HG03095 (cell line): ENCODE measurements around the gene SCGB3A1.

Experiments
- ATAC-seq: cut with Tn5 transposase; IDR thresholded peaks from one replicate; pipeline ENCODE4 v1.9.1; 2021; ENCODE audit warnings: moderate library complexity; ENCODE audit not compliant: unreplicated experiment

SCGB3A1 gene

DNA sequence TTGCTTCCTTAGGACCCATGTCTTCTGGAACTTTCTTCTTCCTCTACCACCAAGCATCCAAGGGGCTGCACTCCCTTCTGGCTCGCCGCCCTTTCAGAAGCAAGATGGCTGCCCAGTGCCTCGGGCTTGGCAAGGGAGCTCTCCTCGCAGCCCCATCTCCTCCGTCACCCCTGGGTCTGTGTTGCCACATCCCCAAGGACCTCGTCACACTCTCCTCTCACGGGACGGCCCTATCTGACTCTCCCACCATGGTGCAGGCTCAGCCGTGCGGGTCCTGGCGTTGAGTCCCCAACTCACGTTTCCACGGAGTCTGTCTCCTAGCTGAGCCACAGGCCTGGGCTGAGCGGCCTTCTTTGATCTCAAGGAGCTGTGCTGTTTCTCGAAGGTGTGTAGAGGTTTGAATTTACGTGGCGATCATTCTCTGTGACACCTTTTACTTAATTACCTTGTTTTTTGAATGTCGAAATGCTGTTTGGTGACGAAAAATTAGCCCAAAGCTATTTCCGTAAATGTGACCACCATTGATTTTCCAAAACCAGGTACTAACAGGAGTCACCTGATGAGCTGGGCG lies 15.0 kb upstream of the SCGB3A1 start:
- ATAC-seq, result no peak

DNA sequence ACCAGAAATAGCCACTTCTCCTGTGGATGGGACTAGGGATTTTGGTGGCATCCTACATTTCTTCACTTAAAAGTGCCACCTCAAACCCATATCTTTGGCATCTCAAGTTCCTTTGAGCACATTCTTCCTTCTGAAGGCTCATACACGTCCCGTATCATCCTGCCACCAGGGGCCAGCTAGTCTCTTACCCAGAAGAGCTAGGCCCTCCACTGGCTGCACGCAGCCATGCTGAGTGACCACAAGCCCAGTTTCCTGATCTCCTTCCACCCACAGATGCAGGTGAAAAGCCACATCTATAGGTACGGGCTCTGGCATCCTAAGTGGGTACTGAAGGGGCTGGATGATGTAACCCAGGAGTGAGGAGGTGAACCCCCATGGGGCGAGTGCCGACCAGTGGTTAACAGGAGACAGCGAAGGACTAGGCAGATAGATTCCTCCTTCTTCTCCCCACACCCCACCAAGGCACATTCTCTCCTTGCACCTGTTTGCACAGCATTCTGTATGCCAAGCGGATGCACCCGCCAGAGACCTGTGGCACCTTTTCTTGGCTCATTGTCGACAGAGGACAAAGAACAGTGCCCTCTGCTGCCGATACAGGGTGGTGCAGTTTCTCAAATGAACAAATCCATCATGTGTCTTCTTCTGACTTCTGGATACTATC lies 14.4 kb upstream of the SCGB3A1 start:
- ATAC-seq, result no peak

DNA sequence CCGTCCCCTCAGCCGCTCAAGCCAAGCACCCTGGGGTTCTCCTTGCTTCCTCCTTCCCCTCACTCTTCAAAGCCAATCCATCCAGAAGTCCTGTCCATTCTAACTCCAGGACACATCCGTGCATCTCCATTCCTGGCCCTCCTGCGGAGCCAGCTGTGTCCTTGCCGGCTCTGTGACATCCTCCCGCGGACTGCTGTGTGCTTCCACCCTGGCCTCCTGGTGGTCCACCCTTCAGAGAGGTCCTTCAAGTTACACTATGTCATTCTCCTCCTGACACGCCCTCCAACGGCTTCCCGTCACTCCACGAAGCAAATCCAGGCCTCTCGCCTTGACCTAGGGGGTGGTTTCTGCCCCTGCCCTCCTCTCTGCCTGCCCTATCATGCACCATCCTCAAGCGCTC lies 13.0 kb upstream of the SCGB3A1 start:
- ATAC-seq, result no peak

- ATAC-seq, result no peak
Measured at GRCh38 chr5:180603076-180603594, 11.8 kb upstream of the SCGB3A1 start.

DNA sequence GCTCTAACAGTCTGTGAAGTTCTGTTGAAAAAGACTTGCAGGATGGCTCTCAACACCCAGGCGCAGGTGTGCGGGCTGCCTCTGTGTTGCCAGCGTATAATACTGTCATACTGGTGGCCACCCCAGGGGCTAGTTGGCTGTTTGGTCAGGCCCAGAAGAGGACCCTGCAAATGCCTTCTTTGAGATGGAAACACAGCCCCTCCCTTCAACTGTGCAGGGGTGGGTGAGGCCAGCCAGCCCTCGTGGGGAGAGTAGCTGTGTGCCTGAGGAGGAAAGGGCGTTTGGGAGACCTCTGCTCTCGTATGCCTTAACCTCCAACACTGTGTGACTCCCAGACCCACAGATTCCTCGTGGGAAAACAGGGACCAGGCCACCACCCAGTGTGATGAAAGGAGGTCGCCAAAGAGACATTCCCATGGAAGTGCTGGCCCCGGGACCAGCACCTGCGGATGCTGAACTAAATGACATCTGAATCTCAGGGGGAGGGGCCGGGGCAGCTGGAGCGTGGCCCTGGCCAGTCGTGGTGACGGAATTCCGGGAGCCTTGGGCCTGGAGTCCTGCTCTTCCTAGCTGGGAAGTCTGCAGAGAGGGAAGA lies 11.3 kb upstream of the SCGB3A1 start:
- no peak for ATAC-seq

DNA sequence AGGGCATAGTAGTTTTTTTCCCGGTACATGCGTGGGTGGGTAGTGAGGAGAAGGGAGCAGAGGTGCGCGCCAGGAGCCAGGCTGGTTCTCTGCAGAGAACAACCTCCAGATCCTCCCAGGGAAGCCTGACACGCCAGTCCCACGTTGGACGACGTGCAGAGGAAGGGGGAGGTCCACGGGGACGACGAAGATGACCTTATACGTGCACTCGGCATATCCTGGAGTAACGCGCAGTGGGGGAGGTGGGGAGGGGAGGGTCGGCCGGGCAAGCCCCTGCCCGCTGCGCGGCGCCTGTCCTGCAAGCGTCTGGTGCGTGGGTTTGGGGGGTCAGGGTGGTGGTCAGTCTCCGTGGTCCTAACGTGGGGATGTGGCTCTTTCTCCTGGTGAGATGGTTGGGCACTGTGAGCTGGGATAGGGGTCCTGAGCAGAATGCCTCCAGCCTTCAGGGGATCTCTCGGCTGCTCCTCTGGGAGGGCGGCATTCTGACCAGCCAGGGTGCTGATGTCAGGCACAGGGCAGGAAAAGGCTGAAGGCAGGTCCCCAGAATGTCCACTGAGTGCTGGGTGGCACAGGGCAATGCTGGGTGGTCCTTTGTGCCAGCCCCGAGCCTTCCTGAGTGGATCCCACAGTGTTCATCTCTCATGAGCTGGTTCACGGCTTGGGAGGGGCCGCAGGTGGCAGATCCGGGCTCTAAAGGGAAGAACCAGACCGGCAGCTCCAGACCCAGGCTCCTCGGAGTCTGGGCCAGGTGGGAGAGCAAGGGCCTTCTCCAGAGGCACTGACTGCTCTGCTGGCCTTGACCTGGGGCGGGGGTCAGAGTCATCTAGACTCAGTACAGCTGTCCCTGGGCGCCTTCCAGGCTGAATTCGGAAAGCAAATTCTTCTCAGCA lies 10.5 kb upstream of the SCGB3A1 start:
- no peak for ATAC-seq

DNA sequence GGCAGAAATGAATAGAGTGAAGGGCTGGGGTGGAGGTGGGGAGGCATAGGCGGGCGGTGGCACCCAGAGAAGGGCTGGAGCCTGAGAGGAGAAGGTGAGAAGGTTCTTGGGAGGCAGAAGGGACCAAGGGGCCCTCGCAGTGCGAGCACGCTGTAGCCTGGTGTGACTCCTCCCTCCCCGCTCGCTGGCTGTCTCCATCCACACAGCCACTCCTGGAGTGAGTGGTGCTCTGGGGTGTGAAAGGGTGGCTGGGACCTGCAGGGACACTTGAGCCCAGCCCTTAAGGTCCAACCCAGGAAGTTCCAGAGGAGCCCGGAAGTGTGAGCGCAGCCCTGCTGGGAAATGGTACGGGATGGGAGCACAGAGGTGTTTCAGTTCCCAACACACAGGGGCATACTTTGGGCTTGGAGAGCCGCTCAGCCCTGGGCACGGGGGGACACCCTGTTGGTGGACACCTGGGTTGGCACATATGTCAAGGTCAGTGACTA lies 9.3 kb upstream of the SCGB3A1 start:
- no peak for ATAC-seq

DNA sequence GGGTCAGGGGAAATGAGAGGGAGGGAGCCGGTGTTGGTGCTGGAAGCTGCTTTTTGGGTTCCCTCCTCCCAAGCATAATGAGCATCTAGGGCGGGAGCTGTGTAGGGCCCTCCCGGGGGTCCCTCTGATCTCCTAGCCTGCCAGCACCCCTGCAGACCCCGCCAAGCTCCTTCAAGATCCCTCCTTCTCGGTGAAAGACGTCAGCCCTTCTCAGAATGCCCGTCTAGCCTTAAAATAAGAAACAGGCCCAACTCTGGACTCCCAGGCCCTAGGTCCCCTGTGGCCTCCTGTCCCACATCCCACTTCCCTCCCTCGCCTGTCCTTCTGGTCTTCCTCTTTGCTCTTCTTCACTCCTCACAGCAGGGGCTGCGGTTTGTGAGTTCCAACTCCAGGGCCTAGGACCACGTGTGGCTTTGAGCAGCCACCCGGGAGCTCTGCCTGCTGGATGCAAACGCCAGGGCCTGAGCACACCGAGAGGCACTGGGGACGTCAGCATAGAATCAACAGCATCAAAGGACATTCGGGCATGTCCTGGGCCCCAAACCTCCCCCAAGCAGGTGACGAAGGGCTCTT lies 8.8 kb upstream of the SCGB3A1 start:
- ATAC-seq, result no peak

- no peak for ATAC-seq
Measured at GRCh38 chr5:180599590-180599914, 8.3 kb upstream of the SCGB3A1 start.

- ATAC-seq, result no peak
Measured at GRCh38 chr5:180598797-180599589, 7.7 kb upstream of the SCGB3A1 start.

- ATAC-seq, result no peak
Measured at GRCh38 chr5:180598316-180598701, 7.0 kb upstream of the SCGB3A1 start.

DNA sequence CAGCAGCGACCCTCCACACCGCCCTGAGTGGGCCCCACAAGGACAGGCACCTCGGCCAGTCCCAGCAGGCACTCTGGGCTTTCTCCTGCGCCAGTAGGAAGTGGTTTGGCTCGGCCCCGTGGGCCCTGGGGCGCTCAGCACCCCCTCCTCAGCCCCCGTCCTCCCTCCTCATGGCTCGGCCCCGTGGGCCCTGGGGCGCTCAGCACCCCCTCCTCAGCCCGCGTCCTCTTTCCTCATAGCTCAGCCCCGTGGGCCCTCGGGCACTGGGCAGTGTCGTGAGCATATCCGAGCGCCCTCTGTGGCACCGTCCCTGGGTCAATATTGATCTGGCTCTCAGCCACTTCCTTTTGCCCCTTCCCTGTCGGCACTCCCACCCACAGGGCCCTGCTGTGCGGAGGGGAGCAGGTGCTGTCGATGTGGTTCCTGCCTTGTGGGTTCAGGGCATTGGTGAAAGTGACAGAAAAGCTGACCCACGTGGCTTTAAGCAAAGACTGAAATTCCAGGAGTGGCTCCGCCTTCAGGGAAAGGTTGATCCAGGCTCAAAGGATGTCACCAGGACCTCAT lies 5.5 kb upstream of the SCGB3A1 start:
- no peak for ATAC-seq

DNA sequence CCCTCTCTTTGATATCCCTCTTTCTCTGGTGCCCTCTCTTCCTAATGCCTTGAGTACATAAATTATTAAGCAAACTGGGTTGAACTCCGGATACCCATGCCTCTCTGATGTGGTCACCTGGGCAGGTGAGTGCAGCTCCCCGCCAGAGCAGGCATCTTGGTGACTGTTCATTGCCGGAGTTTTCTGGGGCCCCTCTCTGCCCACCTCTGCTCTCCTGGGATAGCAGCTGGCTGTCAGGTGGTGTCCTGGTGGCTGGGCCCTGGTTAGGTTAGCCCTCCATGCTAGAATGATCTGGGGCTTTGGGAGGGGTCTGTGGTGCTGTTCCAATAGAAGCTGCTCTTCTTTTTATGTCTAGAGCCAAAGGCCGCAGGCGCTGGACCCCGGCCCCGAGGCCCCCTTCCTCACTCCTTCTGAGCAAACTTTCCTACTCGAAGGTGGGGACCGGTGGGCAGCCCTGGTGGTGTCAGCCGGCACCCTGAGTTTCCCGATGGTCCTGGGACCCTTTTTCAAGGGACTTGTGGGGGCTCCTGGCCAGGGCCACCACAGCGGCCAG lies 4.9 kb upstream of the SCGB3A1 start:
- ATAC-seq, result no peak

GRCh38 chr5:180595381-180596114 lies 4.2 kb upstream of the SCGB3A1 start:
- ATAC-seq, result no peak

GRCh38 chr5:180595046-180595379 lies 3.7 kb upstream of the SCGB3A1 start:
- no peak for ATAC-seq

- no peak for ATAC-seq
Measured at GRCh38 chr5:180594311-180595045, 3.2 kb upstream of the SCGB3A1 start.

- ATAC-seq, result no peak
Measured at GRCh38 chr5:180593446-180594206, 2.3 kb upstream of the SCGB3A1 start.

DNA sequence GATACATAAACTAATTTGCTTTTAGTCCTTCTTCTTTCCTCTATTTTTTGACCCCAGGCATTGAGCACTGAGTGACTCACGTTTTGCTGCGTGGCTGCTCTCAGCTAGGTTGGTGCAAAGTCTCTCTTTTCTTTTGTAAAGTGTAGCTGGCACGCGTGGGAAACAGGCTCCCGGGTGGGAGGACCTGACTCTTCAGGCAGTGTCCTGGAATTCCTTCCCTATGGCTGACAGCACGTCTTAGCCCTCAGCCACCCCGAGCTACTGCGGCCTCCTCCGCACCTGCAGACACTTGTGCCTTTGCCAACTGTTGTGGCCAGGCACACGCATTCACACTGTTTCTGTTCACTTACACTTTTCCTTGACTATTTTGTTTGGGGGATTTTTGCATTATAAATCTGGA lies 877 bp upstream of the SCGB3A1 start:
- no peak for ATAC-seq
